Activated T-cell treated with anti-CD3 and anti-CD28 coated beads for 4 hours (primary cell): ENCODE measurements around the gene PTPN11.
"Not testable (repeated sequence)": the region's sequence is repeated elsewhere in the genome, so short reads cannot be mapped to it uniquely, and the experiment has no call there.

ENCODE experiments used
- DNase-seq: peaks from one replicate; pipeline ENCODE4 v3.0.0-alpha.2; 2020

PTPN11 gene

DNA sequence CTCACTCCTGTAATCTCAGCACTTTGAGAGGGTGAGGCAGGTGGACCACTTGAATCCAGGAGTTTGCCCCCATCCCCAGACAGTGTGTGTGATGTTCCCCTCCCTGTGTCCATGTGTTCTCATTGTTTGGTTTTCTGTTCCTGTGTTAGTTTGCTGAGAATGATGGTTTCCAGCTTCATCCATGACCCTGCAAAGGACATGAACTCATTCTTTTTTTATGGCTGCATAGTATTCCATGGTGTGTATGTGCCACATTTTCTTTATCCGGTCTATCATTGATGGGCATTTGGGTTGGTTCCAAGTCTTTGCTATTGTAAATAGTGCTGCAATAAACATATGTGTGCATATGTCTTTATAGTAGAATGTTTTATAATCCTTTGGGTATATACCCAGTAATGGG is 38.4 kb downstream of the PTPN11 start:
- DNase-seq, result not testable (repeated sequence)

DNA sequence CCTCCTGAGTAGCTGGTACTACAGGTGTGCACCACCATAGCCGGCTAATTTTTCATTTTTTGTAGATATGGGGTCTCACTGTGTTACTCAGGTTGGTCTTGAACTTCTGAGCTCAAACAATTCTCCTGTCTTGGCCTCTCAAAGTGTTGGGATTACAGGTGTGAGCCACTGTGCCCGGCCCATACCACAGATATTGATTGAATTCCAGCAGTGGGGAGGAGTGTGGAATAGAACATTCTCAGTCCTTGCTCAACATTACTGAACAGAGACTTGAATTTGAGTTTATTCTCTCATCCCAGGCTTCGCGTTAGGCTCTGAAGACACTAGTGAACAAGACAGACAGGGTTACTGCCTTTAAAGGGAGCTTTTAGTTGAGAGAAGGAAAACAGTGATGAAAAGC is 39.6 kb downstream of the PTPN11 start:
- no peak for DNase-seq

DNA sequence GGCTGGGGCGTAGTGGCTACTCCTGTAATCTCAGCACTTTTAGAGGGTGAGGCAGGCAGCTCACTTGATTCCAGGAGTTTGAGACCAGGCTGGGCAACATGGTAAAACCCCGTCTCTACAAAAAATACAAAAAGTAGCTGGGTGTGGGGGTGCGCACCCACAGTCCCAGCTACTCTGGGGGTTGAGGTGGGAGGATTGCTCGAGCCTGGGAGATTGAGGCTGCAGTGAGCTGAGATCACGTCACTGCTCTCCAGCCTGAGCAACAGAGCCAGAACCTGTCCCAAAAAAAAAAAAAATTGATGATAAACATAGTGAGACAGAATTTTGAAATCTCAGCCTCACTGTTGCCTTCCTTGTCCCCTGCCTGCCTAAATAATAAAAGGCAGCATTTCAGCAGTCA is 40.0 kb downstream of the PTPN11 start:
- no peak for DNase-seq

DNA sequence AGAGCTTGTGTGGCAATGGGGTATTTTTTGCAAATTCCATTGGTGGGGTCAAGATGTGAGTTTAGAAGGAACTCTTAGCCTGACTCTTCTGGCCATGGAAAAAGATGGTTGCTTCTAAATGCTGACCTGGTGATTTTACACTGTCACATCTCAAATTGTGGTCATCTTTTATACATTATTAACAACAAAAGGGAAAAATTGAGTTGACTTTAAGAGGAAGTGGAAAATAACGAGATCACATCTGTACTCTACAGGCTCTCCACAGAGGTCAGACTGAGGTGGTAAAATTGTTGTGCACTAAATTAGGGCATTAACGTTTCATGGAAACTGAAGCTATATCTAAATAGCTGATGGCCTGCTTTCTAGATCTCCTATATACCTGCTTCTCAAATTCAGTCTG is 44.7 kb downstream of the PTPN11 start:
- DNase-seq, result no peak

DNA sequence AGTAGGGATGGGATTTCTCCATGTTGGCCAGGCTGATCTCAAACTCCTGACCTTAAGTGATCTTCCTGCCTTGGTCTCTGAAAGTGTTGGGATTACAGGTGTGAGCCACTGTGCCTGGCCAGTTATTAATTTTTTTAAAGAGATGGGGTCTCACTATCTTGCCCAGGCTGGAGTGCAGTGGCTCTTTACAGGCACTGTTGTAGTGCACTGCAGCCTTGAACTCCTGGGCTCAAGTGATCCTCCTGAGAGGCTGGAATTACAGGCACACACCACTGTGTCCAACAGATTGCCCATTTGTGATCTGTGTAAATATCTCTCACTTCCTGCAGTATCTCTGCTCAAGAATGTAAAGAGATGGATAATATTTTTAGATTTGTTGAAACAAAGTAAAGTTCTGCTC is 45.9 kb downstream of the PTPN11 start:
- DNase-seq, result no peak

DNA sequence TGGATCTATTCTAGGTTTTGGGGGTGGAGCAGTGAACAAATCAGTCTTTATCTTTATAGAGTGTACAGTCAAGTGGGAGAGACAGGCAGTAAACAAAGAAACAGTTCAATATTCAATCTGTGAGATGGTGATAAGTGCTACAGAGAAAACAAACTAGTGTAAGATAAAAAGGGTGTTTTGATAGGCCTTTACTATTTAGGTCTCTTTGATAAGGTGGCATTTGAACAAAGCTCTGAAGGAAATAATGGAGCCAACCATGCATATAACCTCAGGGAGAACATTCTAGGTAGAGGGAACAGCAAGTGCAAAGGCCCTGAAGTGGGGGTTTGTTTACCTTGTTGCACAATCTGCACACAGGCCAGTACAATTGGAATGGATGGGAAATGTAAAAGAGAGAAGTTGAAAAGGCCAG is 47.3 kb downstream of the PTPN11 start:
- DNase-seq, result no peak

DNA sequence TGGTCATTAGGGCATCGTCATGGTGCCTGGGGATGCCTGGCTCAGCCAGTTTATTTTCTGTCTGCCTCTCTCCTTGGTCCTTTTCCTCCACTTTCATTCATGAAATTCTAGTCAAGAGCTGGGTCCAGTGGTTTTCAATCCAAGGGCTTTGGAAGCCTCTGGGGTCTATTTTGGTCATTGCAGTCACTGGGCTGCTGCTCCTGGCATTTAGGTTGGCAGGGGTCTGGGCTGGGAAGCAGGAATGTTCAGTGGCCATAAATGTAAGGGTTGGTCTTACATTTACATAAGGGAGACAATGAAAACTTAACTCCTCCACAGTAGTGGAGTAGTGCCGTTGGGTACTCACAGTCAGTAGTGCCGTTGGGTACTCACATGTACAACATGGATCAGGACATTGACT is 48.1 kb downstream of the PTPN11 start:
- no peak for DNase-seq

DNA sequence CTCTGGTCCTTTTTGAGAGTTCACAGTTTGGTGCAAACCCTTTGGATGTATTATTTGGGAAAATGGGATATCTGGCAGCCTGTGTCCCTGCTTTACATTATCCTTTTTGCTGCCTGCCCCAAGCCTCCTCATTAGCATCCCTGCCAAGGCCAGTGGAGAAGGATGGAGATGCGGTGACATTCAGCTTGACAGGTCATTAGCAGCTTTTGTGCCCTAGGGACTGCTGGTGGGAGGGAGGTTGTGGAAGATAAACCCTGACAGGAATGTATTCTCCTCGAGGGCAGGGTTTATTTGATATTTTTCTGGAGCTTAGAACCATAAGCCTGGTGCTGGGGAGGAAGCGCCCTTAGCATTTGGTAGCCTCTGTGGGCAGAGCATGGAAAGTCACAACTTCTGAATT is 49.3 kb downstream of the PTPN11 start:
- DNase-seq, result no peak

DNA sequence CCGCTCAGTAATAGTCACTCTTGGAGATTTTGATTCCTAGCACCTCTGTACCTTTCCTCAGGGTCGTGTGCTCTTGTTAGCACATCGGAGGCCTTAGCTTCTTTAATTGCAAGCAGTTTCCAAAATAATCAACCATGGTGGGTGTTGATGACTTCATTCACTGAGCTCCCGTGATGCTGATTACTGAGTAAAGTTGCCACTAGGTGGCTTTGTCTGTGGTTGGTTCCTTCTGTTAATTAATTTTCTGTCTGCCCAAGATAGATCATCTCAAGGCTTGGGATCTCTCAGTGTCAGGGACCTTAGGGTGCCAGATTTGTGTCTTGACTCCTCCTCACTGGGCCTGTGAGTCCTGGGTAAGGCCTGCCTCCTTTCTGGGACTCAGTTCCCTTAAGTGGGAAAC is 54.3 kb downstream of the PTPN11 start:
- DNase-seq, result no peak

DNA sequence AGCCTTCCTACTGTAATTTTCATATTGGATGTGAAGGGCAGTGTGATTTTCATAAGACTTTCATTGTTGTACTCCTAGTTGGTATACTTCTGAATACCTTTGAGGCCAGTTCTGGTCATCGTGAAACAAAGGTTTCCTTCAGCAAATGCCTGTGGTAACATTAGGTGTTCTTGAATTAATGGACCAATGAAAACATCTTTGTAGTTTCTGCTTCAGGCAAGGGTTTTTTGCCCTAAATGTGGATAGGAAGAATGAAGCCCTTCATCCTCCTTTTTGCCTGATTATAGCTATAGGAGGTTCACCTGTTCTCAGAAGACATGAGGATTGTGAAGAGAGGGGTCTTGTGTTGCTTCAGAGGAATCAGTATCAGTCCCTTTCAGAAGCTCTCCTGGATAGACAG is 60.7 kb downstream of the PTPN11 start:
- DNase-seq, result no peak

DNA sequence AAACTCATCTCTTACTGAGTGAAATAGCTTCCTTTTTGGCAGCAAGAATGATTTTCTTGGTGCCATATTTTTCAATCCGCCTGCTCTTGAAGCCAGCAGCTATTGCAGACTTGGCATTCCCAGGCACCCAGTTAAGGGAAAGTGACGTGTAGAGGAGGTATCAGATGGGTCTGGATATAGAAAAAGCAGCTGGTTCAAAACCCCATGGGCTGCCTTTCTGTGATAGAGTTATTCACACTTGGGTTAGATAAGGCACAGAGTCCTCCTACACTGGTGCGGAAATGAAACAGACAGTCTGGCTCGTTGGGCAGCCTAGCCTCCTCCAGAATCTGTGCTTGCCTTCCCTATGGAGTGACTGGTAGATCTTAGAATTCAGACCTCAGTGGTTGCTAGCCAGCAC is 62.2 kb downstream of the PTPN11 start:
- no peak for DNase-seq

DNA sequence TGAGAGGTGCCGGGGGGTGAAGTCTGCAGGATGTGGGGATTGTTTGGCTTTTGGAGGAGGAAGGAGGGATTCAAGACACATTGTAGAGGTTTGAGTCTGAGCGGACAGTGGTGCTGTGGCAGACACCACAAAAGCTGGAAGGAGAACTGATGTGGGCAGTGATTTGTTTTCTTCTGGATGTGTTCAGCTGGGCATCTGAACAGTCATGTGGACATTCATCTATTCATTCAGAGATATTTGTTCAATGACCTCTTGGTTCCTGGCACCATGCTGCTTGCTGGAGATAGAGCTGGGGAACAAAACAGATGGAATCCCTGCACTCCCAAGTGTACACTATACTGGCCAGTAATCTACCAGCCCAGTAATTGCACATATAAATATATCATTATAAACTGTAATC is 64.0 kb downstream of the PTPN11 start:
- DNase-seq, result no peak

DNA sequence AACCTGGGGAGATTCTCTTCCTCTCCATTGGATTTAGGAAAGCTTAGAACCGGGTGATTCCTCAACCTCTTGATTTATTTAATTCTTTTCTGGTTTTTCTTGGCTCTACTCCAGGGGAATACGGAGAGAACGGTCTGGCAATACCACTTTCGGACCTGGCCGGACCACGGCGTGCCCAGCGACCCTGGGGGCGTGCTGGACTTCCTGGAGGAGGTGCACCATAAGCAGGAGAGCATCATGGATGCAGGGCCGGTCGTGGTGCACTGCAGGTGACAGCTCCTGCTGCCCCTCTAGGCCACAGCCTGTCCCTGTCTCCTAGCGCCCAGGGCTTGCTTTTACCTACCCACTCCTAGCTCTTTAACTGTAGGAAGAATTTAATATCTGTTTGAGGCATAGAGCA is 67.6 kb downstream of the PTPN11 start:
- DNase-seq, result no peak

DNA sequence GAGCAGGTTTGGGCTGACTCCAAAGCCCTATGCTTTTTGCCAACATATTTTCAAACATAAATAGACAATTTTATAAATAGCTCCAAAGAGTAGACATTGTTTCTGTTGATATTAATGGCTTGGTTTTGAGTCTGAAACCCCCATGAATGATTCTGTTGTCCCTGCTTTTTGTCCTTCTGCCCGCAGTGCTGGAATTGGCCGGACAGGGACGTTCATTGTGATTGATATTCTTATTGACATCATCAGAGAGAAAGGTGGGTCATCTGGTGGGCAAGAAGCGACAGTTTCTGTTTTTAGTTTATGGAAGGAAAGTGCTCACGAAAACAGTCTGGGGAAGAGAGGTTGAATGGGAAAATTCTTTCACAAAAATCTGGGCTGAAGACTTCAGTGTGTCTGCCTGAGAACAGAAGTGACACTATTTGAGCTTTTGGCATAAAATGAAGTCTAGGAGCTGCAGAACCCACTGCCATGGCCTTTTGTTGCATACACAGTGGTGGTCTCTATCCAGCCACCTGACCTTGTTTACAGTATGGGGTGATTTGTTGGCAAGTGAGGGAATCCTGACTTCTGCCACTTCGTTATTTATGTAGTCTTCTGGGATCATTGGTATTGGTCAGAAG is 69.6 kb downstream of the PTPN11 start:
- DNase-seq, result no peak

DNA sequence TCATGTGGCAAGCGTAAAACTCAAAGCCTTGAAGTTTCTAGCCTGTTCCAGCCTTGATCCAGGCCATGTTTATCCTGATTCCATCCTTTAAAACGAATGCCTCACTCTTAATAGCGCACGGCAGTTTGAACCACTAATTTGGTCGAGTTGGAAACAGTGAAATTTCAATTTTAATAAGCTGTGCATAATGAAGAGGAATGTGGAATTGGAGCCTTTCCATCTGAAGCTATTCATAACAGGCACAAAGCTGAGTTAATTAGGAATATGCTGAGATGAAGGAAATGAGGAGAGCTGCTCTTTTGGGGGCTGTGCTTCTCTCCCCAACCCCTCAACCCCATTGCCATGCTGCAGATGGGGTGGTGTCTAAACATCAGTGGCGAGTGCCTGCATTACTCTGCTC is 70.7 kb downstream of the PTPN11 start:
- no peak for DNase-seq

DNA sequence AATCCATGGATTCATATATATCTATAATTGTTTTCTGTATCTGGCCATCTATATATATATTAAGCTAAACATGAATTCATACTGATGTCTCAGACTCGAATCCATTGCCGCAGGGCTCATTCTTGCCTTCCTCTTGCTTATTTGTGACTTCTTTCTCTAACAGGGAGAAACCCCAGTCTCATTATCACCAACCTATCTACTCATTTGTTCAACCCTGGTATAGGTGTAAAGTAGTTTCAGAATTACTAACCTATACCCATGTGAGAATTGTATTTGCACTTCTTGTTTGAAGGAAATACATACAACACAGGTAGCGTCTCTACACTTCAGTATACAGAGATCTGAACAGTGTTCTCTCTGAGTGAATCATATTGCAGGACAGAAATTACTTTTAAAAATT is 77.7 kb downstream of the PTPN11 start:
- no peak for DNase-seq

DNA sequence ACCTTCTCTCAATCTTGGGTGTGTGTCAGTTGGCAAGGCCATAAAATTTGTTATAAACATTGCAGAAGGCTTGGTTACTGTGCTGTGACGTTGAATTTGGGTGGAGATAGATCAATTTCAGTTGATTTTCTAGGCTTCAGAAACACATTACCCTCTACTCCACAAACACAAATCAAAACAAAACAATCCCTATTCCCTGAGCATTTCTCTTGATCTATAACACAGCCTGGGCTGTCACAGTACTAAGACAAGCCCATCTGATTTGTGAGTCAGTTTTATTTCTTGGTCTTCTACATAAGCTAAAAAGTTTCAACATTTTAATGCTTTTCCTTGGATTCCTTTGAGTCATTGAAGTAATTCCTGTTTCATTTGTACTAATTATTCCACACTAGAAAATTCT is 79.8 kb downstream of the PTPN11 start:
- no peak for DNase-seq

DNA sequence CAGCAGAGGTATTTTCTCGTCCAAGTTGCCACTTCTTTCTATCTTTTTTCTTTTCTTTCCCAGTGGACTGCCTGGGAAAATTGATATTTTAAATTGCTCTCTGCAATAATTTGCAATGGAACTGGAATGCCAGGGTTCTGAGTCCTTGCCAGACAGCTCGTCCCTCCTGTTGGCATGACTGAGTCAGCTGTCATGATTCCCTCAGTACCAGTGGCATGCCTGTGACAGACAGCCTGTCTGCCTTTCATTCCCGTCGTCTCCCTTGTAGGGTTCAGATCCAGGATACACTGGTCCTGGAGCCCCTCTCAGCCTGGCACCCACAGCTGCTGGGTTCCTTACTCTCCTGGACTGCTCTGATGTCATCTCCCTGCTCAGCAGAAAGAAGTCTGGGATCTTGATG is 84.8 kb downstream of the PTPN11 start:
- no peak for DNase-seq

DNA sequence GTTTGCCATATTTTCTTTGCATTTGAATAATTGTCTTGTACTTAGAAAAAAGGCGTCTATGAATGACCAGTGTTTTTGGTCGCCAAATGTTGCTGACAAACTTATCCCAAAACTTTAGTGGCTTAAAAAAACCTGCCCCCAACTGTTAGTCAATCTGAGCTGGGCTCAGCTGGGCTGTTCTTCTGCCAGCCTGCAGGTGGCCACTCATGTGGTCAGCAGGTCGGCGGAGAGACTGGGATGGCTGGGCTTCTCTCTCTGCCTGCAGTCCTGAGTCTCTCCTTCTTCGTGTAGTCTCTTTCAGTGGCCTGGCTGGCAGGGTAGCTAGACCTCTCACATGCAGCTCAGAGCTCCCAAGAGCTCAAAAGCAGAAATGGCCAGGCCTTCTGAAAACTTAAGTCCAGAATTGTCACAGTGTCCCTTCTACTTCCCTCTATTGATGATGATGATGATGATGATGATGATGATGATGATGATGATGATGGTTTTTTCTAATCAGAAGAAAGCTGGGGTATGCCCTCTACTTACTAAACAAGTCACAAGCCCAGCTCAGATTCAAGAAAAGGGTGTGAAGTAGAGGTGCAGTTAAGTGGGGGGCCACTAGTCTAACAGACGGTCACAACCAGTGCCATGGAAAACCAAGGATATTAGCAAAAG is 87.9 kb downstream of the PTPN11 start:
- no peak for DNase-seq

DNA sequence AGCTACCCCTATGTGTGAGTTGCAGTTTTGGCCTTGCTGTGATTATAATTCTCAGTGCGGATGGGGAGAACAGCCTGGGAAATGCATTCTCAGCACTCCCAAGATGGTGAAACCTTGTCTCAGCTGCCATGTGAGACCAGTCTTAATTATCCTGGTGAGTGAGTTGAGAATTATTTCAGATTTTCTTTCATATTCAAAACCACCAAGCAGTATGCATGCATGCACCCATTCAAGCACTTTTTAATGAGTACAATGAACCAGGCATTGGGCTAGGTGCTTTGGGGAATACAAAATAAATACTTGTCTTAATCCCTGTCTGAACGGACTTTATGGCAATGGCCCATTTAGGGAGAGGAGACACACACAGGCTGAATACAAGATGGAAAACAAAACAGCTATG is 94.7 kb downstream of the PTPN11 start:
- no peak for DNase-seq

DNA sequence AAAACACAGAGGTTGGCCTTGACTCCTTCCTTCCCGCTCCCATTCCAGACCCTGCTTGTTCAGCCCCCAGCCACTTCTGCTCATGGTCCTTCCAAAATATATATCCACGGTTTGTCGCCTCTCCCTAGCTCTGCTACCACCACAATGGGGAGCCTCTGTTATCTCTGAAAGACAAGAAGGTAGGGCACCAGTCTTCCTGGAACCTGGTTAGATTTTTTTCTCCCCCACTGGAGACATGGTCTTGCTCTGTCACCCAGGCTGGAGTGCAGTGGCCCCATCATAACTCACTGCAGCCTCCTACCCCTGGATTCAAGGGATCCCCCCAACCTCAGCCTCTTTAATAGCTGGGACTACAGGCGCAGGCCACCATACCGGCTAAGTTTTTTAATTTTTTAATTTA is 95.7 kb downstream of the PTPN11 start:
- DNase-seq, result no peak

DNA sequence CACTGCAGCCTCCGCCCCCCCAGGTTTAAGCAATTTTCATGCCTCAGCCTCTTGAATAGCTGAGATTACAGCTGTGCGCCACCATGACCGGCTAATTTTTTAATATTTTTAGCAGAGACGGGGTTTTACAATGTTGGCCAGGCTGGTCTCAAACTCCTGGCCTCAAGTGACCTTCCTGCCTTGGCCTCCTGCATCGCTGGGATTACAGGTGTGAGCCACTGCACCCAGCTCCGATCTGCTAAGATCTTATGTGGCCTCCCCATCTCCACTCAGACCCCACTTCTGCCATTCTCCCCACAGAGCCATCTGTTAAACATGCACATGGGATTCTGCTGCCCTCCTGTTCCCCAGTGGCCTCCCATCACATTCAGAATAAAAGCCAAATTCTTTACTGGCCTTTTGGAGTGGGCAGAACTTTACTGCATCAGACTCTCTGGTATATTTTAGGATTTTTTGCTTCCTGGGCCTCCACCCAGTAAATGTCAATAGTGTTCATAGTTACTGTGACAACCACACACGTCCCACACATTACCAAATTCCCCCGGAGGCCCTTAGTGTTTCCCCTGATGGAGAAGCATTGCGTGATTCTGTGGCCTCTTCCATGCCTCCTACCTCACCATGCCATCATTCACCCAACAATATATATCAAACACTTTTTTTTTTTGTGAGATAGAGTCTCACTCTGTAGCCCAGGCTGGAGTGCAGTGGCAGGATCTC is 96.3 kb downstream of the PTPN11 start:
- no peak for DNase-seq

DNA sequence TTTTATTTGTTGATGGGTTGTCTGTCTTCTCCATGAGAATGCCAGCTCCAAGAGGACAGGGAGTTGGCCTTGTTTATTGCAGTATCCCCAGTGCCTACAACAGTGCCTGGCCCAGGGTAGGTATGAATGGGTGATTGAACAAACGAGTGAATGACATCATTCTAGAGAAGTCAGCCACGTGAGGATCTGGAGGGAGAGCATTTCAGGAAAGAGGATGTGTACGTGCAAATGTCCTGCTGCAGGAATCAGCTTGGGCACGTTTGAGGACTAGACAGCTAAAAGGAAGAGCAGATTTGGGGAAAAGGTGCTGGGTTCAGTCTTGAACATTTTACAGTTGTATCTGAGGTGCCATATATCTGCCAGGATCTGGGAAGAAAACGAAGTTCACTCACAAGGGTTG is 97.1 kb downstream of the PTPN11 start:
- no peak for DNase-seq

DNA sequence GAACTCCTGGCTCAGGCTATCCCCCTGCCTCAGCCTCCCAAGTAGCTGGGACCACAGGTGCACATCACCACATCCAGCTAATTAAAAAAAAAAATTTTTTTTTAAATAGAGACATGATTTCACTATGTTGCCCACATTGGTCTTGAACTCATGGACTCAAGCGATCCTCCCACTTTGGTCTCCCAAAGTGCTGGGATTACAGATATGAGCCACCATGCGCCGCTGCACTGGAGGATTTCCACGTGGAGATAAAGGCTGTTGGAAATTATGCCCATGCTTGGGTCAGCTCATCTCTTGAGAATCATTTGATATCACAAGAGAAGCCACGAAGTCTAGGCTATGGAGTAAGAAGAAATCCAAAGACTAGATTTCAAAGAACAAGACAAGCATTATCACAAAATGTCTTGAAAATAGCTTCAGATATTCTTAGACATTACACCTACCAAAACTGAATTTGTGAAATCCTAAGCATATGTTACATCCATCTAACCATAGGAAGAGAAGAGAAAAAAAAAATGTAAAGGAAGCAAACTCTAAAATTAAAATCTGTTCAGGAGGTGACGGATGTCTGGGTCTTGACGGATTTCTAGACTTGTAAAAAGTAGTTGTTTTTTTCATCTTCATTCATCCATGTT is 99.1 kb downstream of the PTPN11 start:
- DNase-seq, result no peak
